ENCODE measurements around the gene GBA2.

Gene GBA2

GRCh38 chr9:35723908-35724307 lies 25.1 kb downstream of the GBA2 start:
- Histone ChIP-seq H3K27ac (no peak overlapping the region), H3K4me1 (peaks cover 46% of the 10 kb centered on the region), H3K9me3 (no peaks in the 10 kb centered on the region), H3K36me3 (peaks cover 75% of the 10 kb centered on the region), H3K9ac (no peak overlapping the region), H4K20me1 (peaks cover 71% of the 10 kb centered on the region), H3K4me2 (no peak overlapping the region), H3K27me3 (no peaks in the 10 kb centered on the region), H3K4me3 (no peak overlapping the region)
- no peak for TF ChIP-seq Cebpa-rat (IDR thresholded peaks at IDR 0.05)

- H3K9ac ChIP-seq = no peak overlapping the region
- peaks cover 80% of the 10 kb centered on the region for H3K36me3 ChIP-seq
- no peaks in the 10 kb centered on the region for H3K27me3 ChIP-seq
- peaks cover 46% of the 10 kb centered on the region for H3K4me1 ChIP-seq
- no peak overlapping the region for H3K27ac ChIP-seq
- no peak for TF ChIP-seq Cebpa-rat (IDR thresholded peaks at IDR 0.05)
- no peak overlapping the region for H3K4me3 ChIP-seq
- no peaks in the 10 kb centered on the region for H3K9me3 ChIP-seq
- peaks cover 71% of the 10 kb centered on the region for H4K20me1 ChIP-seq
- H3K4me2 ChIP-seq = no peak overlapping the region
Observed at GRCh38 chr9:35723426-35723825, 25.6 kb downstream of the GBA2 start.

DNA sequence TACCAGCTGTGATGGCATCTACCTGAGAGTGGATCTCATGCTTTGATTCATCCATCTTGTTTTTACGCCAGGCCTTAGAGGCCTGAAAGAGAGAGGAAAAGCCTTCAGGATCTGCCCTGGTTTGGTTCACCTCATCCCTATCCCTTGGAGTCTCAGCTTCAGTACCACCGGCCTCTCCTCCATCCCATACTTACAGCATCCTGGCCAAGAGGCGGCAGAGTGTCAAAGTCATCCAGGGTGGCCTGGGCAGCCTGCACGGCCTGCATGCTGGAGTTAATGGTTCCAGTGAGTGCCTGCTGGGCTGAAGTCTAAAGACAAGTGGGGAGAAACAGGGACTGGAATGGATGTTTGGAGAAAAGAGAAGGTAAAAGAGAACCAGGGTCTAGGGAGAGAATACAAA lies 29.5 kb downstream of the GBA2 start:
- H3K4me1 ChIP-seq = peaks cover 39% of the 10 kb centered on the region
- no peaks in the 10 kb centered on the region for H3K27me3 ChIP-seq
- H3K4me3 ChIP-seq = no peak overlapping the region
- peaks cover 52% of the 10 kb centered on the region for H4K20me1 ChIP-seq
- H3K27ac ChIP-seq = no peak overlapping the region
- no peaks in the 10 kb centered on the region for H3K9me3 ChIP-seq
- peak overlapping the region; percentile 78 for H3K4me2 ChIP-seq
- H3K36me3 ChIP-seq = peaks cover 98% of the 10 kb centered on the region
- no peak overlapping the region for H3K9ac ChIP-seq
- no peak for TF ChIP-seq Cebpa-rat (IDR thresholded peaks at IDR 0.05)

DNA sequence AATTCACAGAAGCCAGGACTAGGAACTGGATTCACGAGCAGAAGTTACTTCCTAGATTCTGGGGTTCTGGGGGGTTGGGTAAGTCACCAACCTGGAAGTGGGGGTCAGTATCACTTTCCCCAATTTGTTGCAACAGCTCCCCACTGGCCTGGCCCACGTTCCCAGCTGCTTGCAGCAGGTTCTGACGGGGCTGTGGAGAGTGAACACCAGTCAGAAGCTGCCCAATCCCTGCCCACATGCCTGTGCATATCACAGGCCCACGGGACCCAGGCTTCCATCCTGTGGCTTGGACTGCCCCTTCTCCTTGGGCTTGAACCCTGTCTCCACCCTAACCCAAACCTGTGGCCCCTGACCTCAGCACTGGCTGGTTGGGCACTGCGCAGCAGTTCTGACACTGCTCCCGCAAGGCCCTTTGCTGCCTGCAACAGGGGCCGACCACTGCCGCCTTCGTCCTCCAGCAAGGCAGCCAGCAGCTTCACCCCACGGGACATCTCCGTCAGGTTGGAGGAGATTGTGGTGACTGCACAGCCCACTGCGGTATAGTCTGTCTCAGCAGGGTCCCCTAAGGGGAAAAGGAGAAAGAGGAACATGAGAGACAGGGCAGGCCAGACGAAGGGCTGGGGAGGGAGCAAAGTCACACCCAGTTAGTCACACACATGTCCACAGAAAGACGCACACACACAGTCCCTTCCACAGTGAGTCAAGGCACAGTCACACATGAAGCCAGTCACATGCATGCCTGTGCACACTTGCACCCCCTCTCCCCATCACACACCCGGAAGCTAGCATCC lies 30.1 kb downstream of the GBA2 start:
- no peaks in the 10 kb centered on the region for H3K9me3 ChIP-seq
- no peaks in the 10 kb centered on the region for H3K27me3 ChIP-seq
- H3K4me1 ChIP-seq = peaks cover 39% of the 10 kb centered on the region
- H3K36me3 ChIP-seq = peaks cover 98% of the 10 kb centered on the region
- H3K27ac ChIP-seq = no peak overlapping the region
- TF ChIP-seq Cebpa-rat (IDR thresholded peaks at IDR 0.05) = no peak
- peak overlapping the region; percentile 78 for H3K4me2 ChIP-seq
- no peak overlapping the region for H3K9ac ChIP-seq
- H4K20me1 ChIP-seq = peaks cover 49% of the 10 kb centered on the region
- no peak overlapping the region for H3K4me3 ChIP-seq

GRCh38 chr9:35717132-35717870 lies 31.7 kb downstream of the GBA2 start:
- Histone ChIP-seq H3K4me1 (peaks cover 39% of the 10 kb centered on the region), H3K9ac (no peak overlapping the region), H3K27me3 (no peaks in the 10 kb centered on the region), H4K20me1 (peaks cover 44% of the 10 kb centered on the region), H3K36me3 (peaks cover 98% of the 10 kb centered on the region), H3K27ac (no peak overlapping the region), H3K9me3 (no peaks in the 10 kb centered on the region), H3K4me2 (no peak overlapping the region), H3K4me3 (no peak overlapping the region)
- no peak for TF ChIP-seq Cebpa-rat (IDR thresholded peaks at IDR 0.05)

DNA sequence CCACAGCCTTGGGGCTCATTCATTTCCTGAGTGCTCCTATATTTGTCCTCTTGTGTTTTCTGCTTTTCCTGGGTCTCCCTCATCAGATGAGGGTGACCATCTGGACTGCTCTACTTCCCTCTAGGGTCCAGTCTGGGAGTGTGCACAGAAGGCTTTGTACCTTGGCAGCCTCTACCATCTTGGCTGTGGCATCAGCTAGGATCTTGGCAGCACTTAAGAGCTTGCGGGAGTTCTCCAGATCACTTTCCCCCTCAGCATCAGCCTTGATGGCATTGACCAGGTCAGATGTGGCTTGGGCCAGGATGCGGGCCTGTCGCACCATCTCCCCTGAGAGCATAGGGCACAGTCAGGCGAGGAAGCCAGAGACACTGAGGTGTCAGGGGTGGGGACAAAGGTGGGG lies 32.8 kb downstream of the GBA2 start:
- H3K36me3 ChIP-seq = peaks cover 98% of the 10 kb centered on the region
- H3K9ac ChIP-seq = no peak overlapping the region
- no peaks in the 10 kb centered on the region for H3K27me3 ChIP-seq
- H3K27ac ChIP-seq = no peak overlapping the region
- H4K20me1 ChIP-seq = peaks cover 52% of the 10 kb centered on the region
- H3K4me1 ChIP-seq = peaks cover 39% of the 10 kb centered on the region
- no peak for TF ChIP-seq Cebpa-rat (IDR thresholded peaks at IDR 0.05)
- no peak overlapping the region for H3K4me3 ChIP-seq
- H3K4me2 ChIP-seq = 0 out of 2 replicates have a peak overlapping the region, but pooled peaks have one; percentile 2
- H3K9me3 ChIP-seq = no peaks in the 10 kb centered on the region

- no peak for TF ChIP-seq Cebpa-rat (IDR thresholded peaks at IDR 0.05)
- Histone ChIP-seq H4K20me1 (peaks cover 40% of the 10 kb centered on the region), H3K9ac (no peak overlapping the region), H3K27me3 (no peaks in the 10 kb centered on the region), H3K4me3 (no peak overlapping the region), H3K36me3 (peaks cover 98% of the 10 kb centered on the region), H3K4me2 (no peak overlapping the region), H3K9me3 (no peaks in the 10 kb centered on the region), H3K27ac (no peak overlapping the region), H3K4me1 (peaks cover 31% of the 10 kb centered on the region)
Observed at GRCh38 chr9:35714579-35715252, 34.3 kb downstream of the GBA2 start.

GRCh38 chr9:35714123-35714522 lies 34.9 kb downstream of the GBA2 start:
- no peak overlapping the region for H3K4me2 ChIP-seq
- H3K4me3 ChIP-seq = no peak overlapping the region

GRCh38 chr9:35713578-35713977 lies 35.5 kb downstream of the GBA2 start:
- Histone ChIP-seq H4K20me1 (peaks cover 30% of the 10 kb centered on the region), H3K4me3 (no peak overlapping the region), H3K9ac (no peak overlapping the region), H3K36me3 (peaks cover 100% of the 10 kb centered on the region), H3K9me3 (no peaks in the 10 kb centered on the region), H3K27me3 (no peaks in the 10 kb centered on the region), H3K4me2 (no peak overlapping the region), H3K27ac (no peak overlapping the region), H3K4me1 (peaks cover 19% of the 10 kb centered on the region)
- no peak for TF ChIP-seq Cebpa-rat (IDR thresholded peaks at IDR 0.05)

More at GRCh38 chr9:35714123-35714522, 34.9 kb downstream of the GBA2 start:
- no peak overlapping the region for H3K9ac ChIP-seq
- peaks cover 35% of the 10 kb centered on the region for H4K20me1 ChIP-seq
- H3K27ac ChIP-seq = no peak overlapping the region
- H3K36me3 ChIP-seq = peaks cover 99% of the 10 kb centered on the region
- no peaks in the 10 kb centered on the region for H3K27me3 ChIP-seq
- TF ChIP-seq Cebpa-rat (IDR thresholded peaks at IDR 0.05) = no peak
- H3K9me3 ChIP-seq = no peaks in the 10 kb centered on the region
- peaks cover 25% of the 10 kb centered on the region for H3K4me1 ChIP-seq

All from BLaER1 (cell line).